Measurements from ENCODE around the gene PVRIG. TPM values are rescaled to one million over a fixed set of nuclear protein-coding genes. Genes with fewer than 3 reads are reported as not detected.
"Not testable (repeated sequence)": the region's sequence is repeated elsewhere in the genome, so short reads cannot be mapped to it uniquely, and the experiment has no call there.

Gene PVRIG
- total and polyA plus RNA-seq, 9 donors: 0.13 to 7.6 (median 3.5) TPM

DNA sequence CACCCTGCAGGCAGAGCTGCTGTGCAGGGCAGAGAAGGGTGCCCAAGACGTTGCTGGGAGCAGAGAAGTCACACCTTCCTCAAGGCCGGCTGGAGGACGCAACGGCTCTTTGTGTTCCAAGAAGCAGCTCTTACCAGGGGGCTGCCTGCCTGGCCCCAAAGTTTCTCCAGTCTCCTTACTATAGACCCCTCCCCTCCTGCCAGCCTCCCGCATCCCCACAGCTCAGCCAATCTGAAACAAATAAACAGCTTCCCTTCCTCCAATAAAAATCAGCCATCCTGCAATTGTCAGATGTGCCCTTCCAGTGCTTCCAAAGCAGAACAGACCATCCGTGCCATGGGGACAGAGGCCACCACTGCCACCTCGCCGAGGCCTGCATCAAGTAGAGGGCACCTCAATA lies 40.2 kb downstream of the PVRIG start:
- 45% methylated on average over 3 of the region's 8 CpGs for WGBS (ENCODE audit: insufficient coverage)
- not testable (repeated sequence) for H3K4me3 ChIP-seq (ENCODE audit: low read length)

DNA sequence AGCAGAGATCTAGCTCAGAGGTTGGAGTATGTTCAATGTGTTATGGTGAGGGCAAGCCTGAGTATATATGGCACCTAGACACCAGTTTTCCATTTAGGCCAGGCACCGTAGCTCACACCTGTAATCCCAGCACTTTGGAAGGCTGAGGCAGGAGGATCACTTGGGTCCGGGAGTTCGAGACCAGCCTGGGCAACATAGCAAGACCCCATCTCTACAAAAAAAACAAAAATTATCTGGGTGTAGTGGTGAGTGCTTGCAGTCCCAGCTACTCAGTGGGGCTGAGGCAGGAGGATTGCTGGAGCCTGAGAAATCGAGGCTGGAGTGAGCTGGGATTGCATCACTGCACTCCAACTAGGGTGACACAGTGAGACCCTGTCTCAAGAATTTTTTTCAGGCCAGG lies 43.1 kb downstream of the PVRIG start:
- not testable (repeated sequence) for H3K9me3 ChIP-seq (replicated peaks; ENCODE audit: control insufficient read depth, low read depth, low read length); H3K36me3 ChIP-seq (ENCODE audit: control insufficient read depth, insufficient read depth, low read length); H3K4me3 ChIP-seq (ENCODE audit: low read length); DNase-seq; H3K27me3 ChIP-seq (ENCODE audit: control insufficient read depth, insufficient read depth, low read length); H3K27ac ChIP-seq (ENCODE audit: low read length); H3K4me1 ChIP-seq (ENCODE audit: control insufficient read depth, insufficient read depth, low read length)
- WGBS (ENCODE audit: insufficient coverage): 89% methylated on average over 1 of the region's 4 CpGs

More for the DNA sequence above, 40.2 kb downstream of the PVRIG start:
- H3K4me1 ChIP-seq (ENCODE audit: control insufficient read depth, insufficient read depth, low read length); H3K9me3 ChIP-seq (replicated peaks; ENCODE audit: control insufficient read depth, low read depth, low read length); DNase-seq; H3K27ac ChIP-seq (ENCODE audit: low read length); H3K27me3 ChIP-seq (ENCODE audit: control insufficient read depth, insufficient read depth, low read length); H3K36me3 ChIP-seq (ENCODE audit: control insufficient read depth, insufficient read depth, low read length): not testable (repeated sequence)

DNA sequence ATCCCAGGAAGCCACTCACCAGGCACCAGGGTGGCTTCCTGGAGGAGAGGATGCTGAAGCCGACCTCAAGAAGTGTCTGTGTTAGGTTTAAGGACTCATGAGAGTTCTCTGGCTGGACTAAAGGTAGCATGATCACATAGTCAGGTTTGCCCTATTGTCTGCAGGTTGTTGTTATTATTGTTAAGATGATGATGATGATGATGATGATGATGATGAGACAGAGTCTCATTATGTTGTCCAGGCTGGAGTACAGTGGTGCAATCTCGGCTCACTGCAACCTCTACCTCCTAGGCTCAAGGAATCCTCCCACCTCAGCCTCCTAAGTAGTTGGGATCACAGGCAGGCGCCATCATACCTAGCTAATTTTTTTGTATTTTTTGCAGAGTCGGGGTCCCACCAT lies 44.5 kb downstream of the PVRIG start:
- H3K4me3 ChIP-seq (ENCODE audit: low read length); H3K27ac ChIP-seq (ENCODE audit: low read length); H3K36me3 ChIP-seq (ENCODE audit: control insufficient read depth, insufficient read depth, low read length); DNase-seq; H3K27me3 ChIP-seq (ENCODE audit: control insufficient read depth, insufficient read depth, low read length); H3K4me1 ChIP-seq (ENCODE audit: control insufficient read depth, insufficient read depth, low read length); H3K9me3 ChIP-seq (replicated peaks; ENCODE audit: control insufficient read depth, low read depth, low read length): not testable (repeated sequence)
- WGBS (ENCODE audit: insufficient coverage): 80% methylated on average over 1 of the region's 4 CpGs

DNA sequence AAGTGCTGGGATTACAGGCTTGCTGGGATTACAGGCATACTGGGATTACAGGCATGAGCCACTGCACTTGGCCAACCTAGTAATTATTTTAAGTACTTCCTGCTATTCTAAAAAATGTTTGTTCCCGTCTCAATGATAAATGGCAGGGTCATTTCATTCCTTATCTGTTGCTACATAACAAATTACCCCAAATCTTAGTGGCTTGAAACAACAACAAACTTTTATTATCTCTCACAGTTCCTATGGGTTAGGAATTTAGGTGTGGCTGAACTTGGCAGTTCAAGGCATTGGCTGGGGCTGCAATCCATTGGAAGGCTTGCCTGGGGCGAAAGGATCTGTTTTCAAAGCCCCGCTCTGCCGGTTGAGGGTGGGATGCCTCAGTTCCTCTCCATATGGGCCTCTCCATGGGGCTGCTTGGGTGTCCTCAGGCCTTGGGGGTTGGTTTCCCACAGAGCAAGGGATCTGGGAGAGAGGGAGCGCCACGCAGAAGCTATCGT lies 45.0 kb downstream of the PVRIG start:
- H3K27ac ChIP-seq (ENCODE audit: low read length): not testable (repeated sequence)
- peaks cover 14% of the 10 kb centered on the region for H3K4me1 ChIP-seq (ENCODE audit: control insufficient read depth, insufficient read depth, low read length)

DNA sequence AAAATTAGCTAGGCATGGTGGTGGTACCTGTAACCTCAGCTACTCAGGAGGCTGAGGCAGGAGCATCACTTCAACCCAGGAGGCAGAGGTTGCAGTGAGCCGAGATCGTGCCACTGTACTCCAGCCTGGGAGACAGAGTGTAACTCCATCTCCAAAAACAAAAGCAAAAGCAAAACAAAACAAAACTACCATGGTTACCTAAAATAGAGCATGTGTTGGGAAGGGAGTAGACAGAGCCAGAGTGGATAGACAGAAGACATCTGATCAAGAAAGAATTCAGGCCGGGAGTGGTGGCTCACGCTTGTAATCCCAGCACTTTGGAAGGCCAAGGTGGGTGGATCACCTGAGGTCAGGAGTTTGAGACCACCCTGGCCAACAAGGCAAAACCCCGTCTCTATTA lies 46.1 kb downstream of the PVRIG start:
- H3K27ac ChIP-seq (ENCODE audit: low read length); H3K9me3 ChIP-seq (replicated peaks; ENCODE audit: control insufficient read depth, low read depth, low read length); H3K36me3 ChIP-seq (ENCODE audit: control insufficient read depth, insufficient read depth, low read length); H3K4me3 ChIP-seq (ENCODE audit: low read length); H3K27me3 ChIP-seq (ENCODE audit: control insufficient read depth, insufficient read depth, low read length): not testable (repeated sequence)
- H3K4me1 ChIP-seq (ENCODE audit: control insufficient read depth, insufficient read depth, low read length): peaks cover 24% of the 10 kb centered on the region
- peak; percentile 39 for DNase-seq
- no CpG with 5 or more reads among the region's 5 CpGs for WGBS (ENCODE audit: insufficient coverage)

More for the DNA sequence above, 45.0 kb downstream of the PVRIG start:
- WGBS (ENCODE audit: insufficient coverage): no CpG with 5 or more reads among the region's 7 CpGs
- H3K4me3 ChIP-seq (ENCODE audit: low read length); H3K27me3 ChIP-seq (ENCODE audit: control insufficient read depth, insufficient read depth, low read length); H3K9me3 ChIP-seq (replicated peaks; ENCODE audit: control insufficient read depth, low read depth, low read length); DNase-seq; H3K36me3 ChIP-seq (ENCODE audit: control insufficient read depth, insufficient read depth, low read length): not testable (repeated sequence)

DNA sequence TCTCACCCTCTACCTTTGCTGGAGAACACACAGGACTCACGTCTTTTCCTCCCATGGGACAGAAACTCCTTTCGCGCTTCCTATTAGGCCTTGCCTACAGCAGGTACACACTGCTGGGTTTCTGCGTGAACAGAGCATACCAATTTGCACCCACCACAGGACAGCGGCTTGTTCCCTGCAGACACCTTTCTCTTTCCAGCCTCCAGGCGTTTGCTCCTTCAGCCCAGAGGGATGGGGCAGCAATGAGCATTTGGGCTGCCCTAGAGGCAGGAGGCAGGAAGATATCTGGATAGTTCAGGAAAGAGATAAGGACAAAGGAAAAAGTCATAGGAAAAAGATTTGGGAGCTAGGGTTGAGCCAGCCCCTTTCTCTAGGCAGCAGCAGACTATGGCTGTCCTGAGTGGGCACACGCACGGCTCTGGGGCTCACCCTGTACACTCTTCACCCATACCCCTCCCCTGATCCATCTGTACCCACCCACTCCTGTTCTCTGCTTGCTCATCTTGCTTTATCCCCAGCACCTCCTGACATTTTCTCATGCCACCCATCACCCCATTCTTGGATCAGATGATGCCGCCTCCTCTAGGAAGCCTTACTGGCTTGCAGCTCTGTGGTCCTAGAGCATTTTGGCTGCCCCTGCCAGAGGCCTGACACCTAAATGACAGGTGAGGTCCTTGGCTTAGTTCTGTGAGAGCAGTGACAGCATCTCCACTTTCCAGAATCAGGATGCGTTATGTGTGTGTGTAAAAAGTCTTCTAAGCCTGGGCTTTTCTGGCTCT lies 47.0 kb downstream of the PVRIG start:
- H3K9me3 ChIP-seq (replicated peaks; ENCODE audit: control insufficient read depth, low read depth, low read length): no peaks in the 10 kb centered on the region
- peaks cover 27% of the 10 kb centered on the region for H3K4me1 ChIP-seq (ENCODE audit: control insufficient read depth, insufficient read depth, low read length)
- 69% methylated on average over 6 of the region's 10 CpGs for WGBS (ENCODE audit: insufficient coverage)
- no peak overlapping the region for H3K4me3 ChIP-seq (ENCODE audit: low read length)
- H3K27ac ChIP-seq (ENCODE audit: low read length): no peak overlapping the region
- no peak for DNase-seq
- peaks cover 2% of the 10 kb centered on the region for H3K36me3 ChIP-seq (ENCODE audit: control insufficient read depth, insufficient read depth, low read length)
- H3K27me3 ChIP-seq (ENCODE audit: control insufficient read depth, insufficient read depth, low read length): no peaks in the 10 kb centered on the region

DNA sequence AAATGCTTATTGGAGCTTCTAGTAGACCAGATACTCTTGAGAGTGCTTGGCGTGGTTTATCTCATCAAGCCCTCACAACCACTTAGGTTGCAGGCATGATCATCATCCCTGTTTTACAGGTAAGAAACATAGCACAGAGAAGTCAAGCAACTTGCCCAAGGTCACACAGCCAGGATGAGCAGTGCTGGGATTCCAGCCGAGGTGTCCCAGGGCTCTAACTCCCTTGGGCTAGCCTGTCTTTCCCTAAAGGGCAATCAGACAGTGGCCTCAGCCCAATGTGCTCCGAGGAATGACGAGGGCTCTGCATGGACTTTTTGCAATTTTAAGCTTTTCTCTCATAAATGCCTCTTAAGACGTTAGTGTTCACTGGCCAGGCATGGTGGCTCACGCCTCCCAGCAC lies 47.9 kb downstream of the PVRIG start:
- Histone ChIP-seq H3K9me3 (replicated peaks; ENCODE audit: control insufficient read depth, low read depth, low read length) (no peaks in the 10 kb centered on the region), H3K27me3 (ENCODE audit: control insufficient read depth, insufficient read depth, low read length) (no peaks in the 10 kb centered on the region), H3K36me3 (ENCODE audit: control insufficient read depth, insufficient read depth, low read length) (peaks cover 2% of the 10 kb centered on the region), H3K27ac (ENCODE audit: low read length) (no peak overlapping the region), H3K4me1 (ENCODE audit: control insufficient read depth, insufficient read depth, low read length) (peaks cover 32% of the 10 kb centered on the region), H3K4me3 (ENCODE audit: low read length) (no peak overlapping the region)
- DNase-seq: no peak
- WGBS (ENCODE audit: insufficient coverage): 80% methylated on average over 5 of the region's 6 CpGs

DNA sequence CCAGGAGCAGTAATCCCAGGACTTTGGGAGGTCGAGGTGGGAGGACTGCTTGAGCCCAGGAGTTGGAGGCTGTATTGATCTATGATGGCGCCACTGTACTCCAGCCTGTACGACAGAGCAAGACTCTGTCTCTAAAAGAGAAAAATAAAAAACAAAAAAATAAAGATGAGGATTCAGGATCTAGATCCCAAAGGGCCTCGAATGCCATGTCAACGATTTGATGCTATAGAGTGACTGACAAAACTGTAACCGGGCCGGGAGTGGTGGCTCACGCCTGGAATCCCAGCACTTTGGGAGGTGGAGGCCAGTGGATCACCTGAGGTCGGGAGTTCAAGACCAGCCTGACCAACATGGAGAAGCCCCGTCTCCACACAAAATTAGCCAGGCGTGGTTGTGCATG lies 49.1 kb downstream of the PVRIG start:
- not testable (repeated sequence) for H3K36me3 ChIP-seq (ENCODE audit: control insufficient read depth, insufficient read depth, low read length); H3K9me3 ChIP-seq (replicated peaks; ENCODE audit: control insufficient read depth, low read depth, low read length); H3K27me3 ChIP-seq (ENCODE audit: control insufficient read depth, insufficient read depth, low read length); H3K27ac ChIP-seq (ENCODE audit: low read length); H3K4me3 ChIP-seq (ENCODE audit: low read length); DNase-seq
- WGBS (ENCODE audit: insufficient coverage): 92% methylated on average over 6 of the region's 11 CpGs
- peaks cover 32% of the 10 kb centered on the region for H3K4me1 ChIP-seq (ENCODE audit: control insufficient read depth, insufficient read depth, low read length)

DNA sequence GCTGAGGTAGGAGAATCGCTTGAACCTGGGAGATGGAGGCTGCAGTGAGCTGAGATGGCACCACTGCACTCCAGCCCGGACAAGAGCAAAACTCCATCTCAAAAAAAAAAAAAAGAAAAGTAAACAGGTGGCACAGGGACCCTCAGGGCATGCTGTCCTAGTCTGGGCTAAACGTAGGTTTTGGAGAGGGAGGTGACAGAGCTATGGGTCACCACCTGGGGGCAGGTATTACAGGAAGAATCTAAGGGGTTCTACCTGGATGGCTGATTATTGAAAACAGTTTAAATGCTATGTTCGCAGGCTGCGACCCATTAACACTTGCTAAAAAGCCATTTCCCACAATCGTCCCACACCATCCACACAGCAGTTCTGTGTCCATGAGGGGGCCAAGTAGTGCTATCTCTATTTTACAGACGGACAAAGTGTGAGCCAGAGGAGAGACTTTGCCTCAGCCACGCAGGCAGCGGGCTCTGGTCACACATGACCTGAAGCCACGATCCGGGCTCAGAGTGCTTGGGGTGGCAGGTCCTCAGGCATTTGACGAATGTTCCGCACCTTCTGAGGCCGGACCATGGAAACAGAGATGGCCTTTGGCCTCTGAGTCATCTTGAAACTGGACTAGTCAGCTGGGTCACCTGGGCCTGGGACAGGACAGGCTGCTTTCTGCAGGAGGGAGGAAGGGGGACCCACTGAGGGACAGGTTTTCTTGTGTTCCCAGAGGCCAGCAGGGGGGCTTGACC lies 49.7 kb downstream of the PVRIG start:
- not testable (repeated sequence) for H3K36me3 ChIP-seq (ENCODE audit: control insufficient read depth, insufficient read depth, low read length); DNase-seq; H3K4me3 ChIP-seq (ENCODE audit: low read length); H3K9me3 ChIP-seq (replicated peaks; ENCODE audit: control insufficient read depth, low read depth, low read length); H3K27me3 ChIP-seq (ENCODE audit: control insufficient read depth, insufficient read depth, low read length); H3K27ac ChIP-seq (ENCODE audit: low read length)
- WGBS (ENCODE audit: insufficient coverage): 62% methylated on average over 8 of the region's 14 CpGs
- peaks cover 32% of the 10 kb centered on the region for H3K4me1 ChIP-seq (ENCODE audit: control insufficient read depth, insufficient read depth, low read length)

DNA sequence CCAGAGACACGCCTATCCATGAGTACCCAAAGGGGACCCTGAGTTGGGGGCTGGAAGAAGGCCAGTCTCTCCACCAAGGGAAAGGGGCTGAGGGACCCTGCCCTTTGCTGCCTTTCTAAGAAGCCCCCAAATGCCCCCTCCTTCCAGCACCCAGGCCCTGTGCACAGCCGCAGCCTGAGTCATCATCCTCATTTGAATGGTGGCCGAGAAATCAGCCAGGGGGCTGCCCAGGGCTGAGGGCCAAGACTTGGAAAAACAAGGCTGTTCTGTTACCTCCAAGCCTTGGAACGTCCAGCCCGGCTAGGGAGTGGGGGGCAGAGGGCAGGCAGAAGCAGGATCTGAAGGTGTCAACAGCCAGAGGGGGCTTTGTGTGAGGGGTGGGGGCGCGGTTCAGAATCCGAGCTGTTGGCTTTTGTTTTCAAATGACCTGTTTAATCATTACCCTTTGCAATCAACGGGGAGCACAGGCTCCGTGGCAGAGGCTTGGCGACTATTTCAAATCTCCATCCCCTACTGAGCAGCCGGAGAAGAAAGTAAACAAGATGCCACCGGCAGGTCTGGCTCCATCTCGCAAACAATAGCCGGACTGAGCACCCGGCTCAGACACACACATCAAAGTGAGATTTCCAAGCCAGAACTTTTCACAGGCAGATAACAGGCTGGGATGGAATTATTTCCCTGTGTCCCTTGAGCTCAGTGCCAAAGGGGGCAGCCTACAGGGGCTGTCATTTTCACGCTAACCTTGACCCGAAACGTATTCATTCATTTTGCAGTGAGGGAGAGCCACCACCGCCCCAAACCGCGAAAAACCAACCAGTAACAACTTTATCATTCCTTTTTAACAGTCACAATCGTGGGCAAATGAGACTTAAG lies 50.5 kb downstream of the PVRIG start:
- not testable (repeated sequence) for H3K27ac ChIP-seq (ENCODE audit: low read length)
- DNase-seq: peak; percentile 30
- H3K4me3 ChIP-seq (ENCODE audit: low read length): peak overlapping the region; percentile 60

More for the DNA sequence above, 50.5 kb downstream of the PVRIG start:
- H3K36me3 ChIP-seq (ENCODE audit: control insufficient read depth, insufficient read depth, low read length); H3K27me3 ChIP-seq (ENCODE audit: control insufficient read depth, insufficient read depth, low read length); H3K9me3 ChIP-seq (replicated peaks; ENCODE audit: control insufficient read depth, low read depth, low read length): not testable (repeated sequence)
- peaks cover 32% of the 10 kb centered on the region for H3K4me1 ChIP-seq (ENCODE audit: control insufficient read depth, insufficient read depth, low read length)
- WGBS (ENCODE audit: insufficient coverage): 16% methylated on average over 7 of the region's 23 CpGs
